Spleen (tissue), 11 donors: ENCODE data around the gene COL27A1. TPM values are rescaled to one million over a fixed set of nuclear protein-coding genes. Genes with fewer than 3 reads are reported as not detected.

Experiments
- DNase-seq: peaks from one replicate; pipeline ENCODE4 v3.0.0-alpha.2; 2020
- H3K27ac ChIP-seq, 8 donors: fragments of 200-600 bp; sonication (generic) in 7 of 8; 1 replicate in 4 of 8; 2 replicates in 4 of 8; pipeline versions ENCODE4 v1.5.0 to v1.8.0; 2016 to 2021; ENCODE audit warnings: inconsistent platforms in 4 of 8, mild to moderate bottlenecking in 4 of 8, moderate library complexity in 1 of 8
- H3K27me3 ChIP-seq, 7 donors: fragments of 200-600 bp; sonication (generic) in 6 of 7; replicated peaks in 1 of 7; 1 replicate in 4 of 7; 2 replicates in 3 of 7; pipeline versions ENCODE4 v1.5.0 to v1.8.0; 2016 to 2021; ENCODE audit warnings: inconsistent platforms in 3 of 7, mild to moderate bottlenecking in 1 of 7
- H3K36me3 ChIP-seq, 6 donors: fragments of 200-600 bp; sonication (generic) in 5 of 6; 1 replicate in 4 of 6; 2 replicates in 2 of 6; pipeline versions ENCODE4 v1.5.0 to v1.8.0; 2016 to 2021; ENCODE audit warnings: inconsistent platforms in 2 of 6
- H3K4me1 ChIP-seq, 6 donors: fragments of 200-600 bp; sonication (generic) in 5 of 6; 1 replicate in 3 of 6; 2 replicates in 3 of 6; pipeline versions ENCODE4 v1.5.0 to v1.8.0; 2016 to 2021; ENCODE audit warnings: inconsistent platforms in 3 of 6
- H3K4me3 ChIP-seq, 8 donors: fragments of 200-600 bp; sonication (generic) in 7 of 8; 1 replicate in 4 of 8; 2 replicates in 4 of 8; pipeline versions ENCODE4 v1.5.0 to v1.8.0; 2016 to 2021; ENCODE audit warnings: inconsistent platforms in 4 of 8, mild to moderate bottlenecking in 4 of 8, moderate library complexity in 2 of 8
- H3K9me3 ChIP-seq, 8 donors: fragments of 200-600 bp; sonication (generic) in 7 of 8; 1 replicate in 4 of 8; 2 replicates in 4 of 8; pipeline versions ENCODE4 v1.5.0 to v1.8.0; 2016 to 2021; ENCODE audit warnings: inconsistent platforms in 4 of 8
- CTCF ChIP-seq, 11 experiments: fragments of 200-600 bp in 7 of 11; fragments of 450-650 bp in 4 of 11; sonication (generic) in 4 of 11; IDR thresholded peaks in 8 of 11; conservative IDR thresholded peaks in 3 of 11; 1 replicate in 7 of 11; 2 replicates in 4 of 11; pipeline versions ENCODE4 v1.4.0 to v1.8.0; 2016 to 2021; ENCODE audit warnings: antibody characterized with exemption in 11 of 11, inconsistent platforms in 4 of 11, mild to moderate bottlenecking in 1 of 11
- POLR2A ChIP-seq, 3 donors: fragments of 450-650 bp; IDR thresholded peaks; one replicate each; pipeline ENCODE4 v1.5.1; 2017; ENCODE audit warnings: antibody characterized with exemption in 3 of 3, mild to moderate bottlenecking in 1 of 3
- POLR2AphosphoS5 ChIP-seq, 3 donors: sonication (generic); formaldehyde crosslinking; IDR thresholded peaks; one replicate each; pipeline ENCODE4 v1.5.1; 2017; ENCODE audit warnings: antibody characterized with exemption in 3 of 3
- WGBS, 5 donors: extraction: QIAGEN DNeasy Blood & Tissue Kit in 3 of 5; methylation state at CpG; one replicate each; pipeline versions ENCODE4 v1.1.5 to v1.1.7; 2013 to 2018; 5-methylcytosine and 5-hydroxymethylcytosine counted together
- intact Hi-C: fragments of 100-400 bp; cut with DNase I; formaldehyde crosslinking; loops from one replicate; pipeline ENCODE4 v1.15.0; 2023; ENCODE audit warnings: low total_unique reads
- polyA plus RNA-seq, 3 donors: library from polyadenylated mRNA; stranded (reverse); fragments of 200-250 nt; gene quantifications; one replicate each; pipeline ENCODE4 v1.2.1, GENCODE V29; 2013
- total RNA-seq, 7 donors: library from RNA; depleted of rRNA in 3 of 7; stranded (reverse); fragments of >200 nt in 3 of 7; fragmentation: NEBNext Ultra II Directional in 4 of 7; extraction: Animal tissue kit (Norgen Biotek cat#: 25700) in 4 of 7; gene quantifications; one replicate each; pipeline versions ENCODE4 v1.1.0 to v1.2.1, GENCODE V29; 2016 to 2021
- donor health status: healthy with polysubstance abuse.
- donor health status: DM: no; HTN: no; CAD: no; lungs with moderate emphysema.
- donor health status: DM: no; HTN: no; CAD: no.
- donor health status: Bipolar disorder and iron deficiency.
- donor health status: healthy.
- donor health status: DM: no; HTN: no; CAD: no.
- donor health status: DM: yes; HTN: yes; CAD: no.

The COL27A1 gene
- total and polyA plus RNA-seq, 10 donors: 2.1 to 23.4 (median 6.1) TPM

GRCh38 chr9:114141553-114142402, 13.6 kb upstream of the COL27A1 start:
- TF ChIP-seq POLR2AphosphoS5 (IDR thresholded peaks at IDR 0.05) (no peak), CTCF (IDR thresholded peaks at IDR 0.05 in 8 of 11, conservative IDR thresholded peaks at IDR 0.05 in 3 of 11) (no peak), POLR2A (IDR thresholded peaks at IDR 0.05) (no peak)
- H3K27me3 ChIP-seq: peaks cover 0 to 59% (median 0%) of the 10 kb centered on the region in 7 donors
- peaks cover 0 to 9% (median 0%) of the 10 kb centered on the region in 6 donors for H3K4me1 ChIP-seq
- intact Hi-C loops: no loop called here
- H3K27ac ChIP-seq: no peak overlapping the region
- WGBS, 5 donors: 63 to 81% (median 72%) methylated on average over 7 of the region's 7 CpGs
- H3K9me3 ChIP-seq: no peaks in the 10 kb centered on the region
- H3K36me3 ChIP-seq: no peaks in the 10 kb centered on the region
- no peak for DNase-seq
- H3K4me3 ChIP-seq: no peak overlapping the region

GRCh38 chr9:114143234-114143633, 12.1 kb upstream of the COL27A1 start:
- Histone ChIP-seq H3K27ac (no peak overlapping the region), H3K36me3 (no peaks in the 10 kb centered on the region), H3K27me3 (peaks cover 0 to 47% (median 0%) of the 10 kb centered on the region in 7 donors), H3K4me1 (peaks cover 0 to 9% (median 0%) of the 10 kb centered on the region in 6 donors), H3K4me3 (no peak overlapping the region), H3K9me3 (no peaks in the 10 kb centered on the region)
- TF ChIP-seq POLR2AphosphoS5 (IDR thresholded peaks at IDR 0.05) (no peak), CTCF (IDR thresholded peaks at IDR 0.05 in 8 of 11, conservative IDR thresholded peaks at IDR 0.05 in 3 of 11) (no peak), POLR2A (IDR thresholded peaks at IDR 0.05) (no peak)
- intact Hi-C loops: no loop called here
- no peak for DNase-seq
- 90 to 98% (median 93%) methylated on average over 5 of the region's 5 CpGs for WGBS, 5 donors

- no peak for DNase-seq
- 84 to 91% (median 87%) methylated on average over 6 of the region's 6 CpGs for WGBS, 5 donors
- no peaks in the 10 kb centered on the region for H3K4me1 ChIP-seq
- no peak overlapping the region for H3K27ac ChIP-seq
- H3K9me3 ChIP-seq: no peaks in the 10 kb centered on the region
- H3K36me3 ChIP-seq: no peaks in the 10 kb centered on the region
- no peak overlapping the region for H3K4me3 ChIP-seq
- peaks cover 0 to 65% (median 4%) of the 10 kb centered on the region in 7 donors for H3K27me3 ChIP-seq
- intact Hi-C loops: no loop called here
- no peak for TF ChIP-seq CTCF (IDR thresholded peaks at IDR 0.05 in 8 of 11, conservative IDR thresholded peaks at IDR 0.05 in 3 of 11)
These were observed 8.6 kb upstream of the COL27A1 start for GRCh38 chr9:114146735-114147134.

GRCh38 chr9:114149181-114149580, 6.2 kb upstream of the COL27A1 start:
- Histone ChIP-seq H3K4me3 (no peak overlapping the region), H3K36me3 (no peaks in the 10 kb centered on the region), H3K4me1 (peaks cover 3 to 10% (median 9%) of the 10 kb centered on the region in 6 donors), H3K27me3 (peaks cover under 1 to 73% (median 28%) of the 10 kb centered on the region in 7 donors), H3K27ac (no peak overlapping the region), H3K9me3 (no peaks in the 10 kb centered on the region)
- 92 to 94% (median 93%) methylated on average over 5 of the region's 5 CpGs for WGBS, 5 donors
- TF ChIP-seq CTCF (IDR thresholded peaks at IDR 0.05 in 8 of 11, conservative IDR thresholded peaks at IDR 0.05 in 3 of 11): no peak
- TF ChIP-seq POLR2A (IDR thresholded peaks at IDR 0.05): no peak
- no peak for TF ChIP-seq POLR2AphosphoS5 (IDR thresholded peaks at IDR 0.05)
- intact Hi-C loops: no loop called here
- DNase-seq: no peak
